Activated CD8-positive, alpha-beta memory T cell treated with anti-CD3 and anti-CD28 coated beads for 48 hours (primary cell): Measurements from ENCODE around the gene DHRS13.
"Not testable (repeated sequence)": the region's sequence is repeated elsewhere in the genome, so short reads cannot be mapped to it uniquely, and the experiment has no call there.

Experiments used
- DNase-seq, 3 experiments: peaks; one replicate each; pipeline ENCODE4 v3.0.0-alpha.2; 2020; ENCODE audit warnings: low read depth in 2 of 3, low spot score in 2 of 3

The DHRS13 gene

GRCh38 chr17:28885363-28885762, 17.5 kb downstream of the DHRS13 start:
- DNase-seq: no peak

DNA sequence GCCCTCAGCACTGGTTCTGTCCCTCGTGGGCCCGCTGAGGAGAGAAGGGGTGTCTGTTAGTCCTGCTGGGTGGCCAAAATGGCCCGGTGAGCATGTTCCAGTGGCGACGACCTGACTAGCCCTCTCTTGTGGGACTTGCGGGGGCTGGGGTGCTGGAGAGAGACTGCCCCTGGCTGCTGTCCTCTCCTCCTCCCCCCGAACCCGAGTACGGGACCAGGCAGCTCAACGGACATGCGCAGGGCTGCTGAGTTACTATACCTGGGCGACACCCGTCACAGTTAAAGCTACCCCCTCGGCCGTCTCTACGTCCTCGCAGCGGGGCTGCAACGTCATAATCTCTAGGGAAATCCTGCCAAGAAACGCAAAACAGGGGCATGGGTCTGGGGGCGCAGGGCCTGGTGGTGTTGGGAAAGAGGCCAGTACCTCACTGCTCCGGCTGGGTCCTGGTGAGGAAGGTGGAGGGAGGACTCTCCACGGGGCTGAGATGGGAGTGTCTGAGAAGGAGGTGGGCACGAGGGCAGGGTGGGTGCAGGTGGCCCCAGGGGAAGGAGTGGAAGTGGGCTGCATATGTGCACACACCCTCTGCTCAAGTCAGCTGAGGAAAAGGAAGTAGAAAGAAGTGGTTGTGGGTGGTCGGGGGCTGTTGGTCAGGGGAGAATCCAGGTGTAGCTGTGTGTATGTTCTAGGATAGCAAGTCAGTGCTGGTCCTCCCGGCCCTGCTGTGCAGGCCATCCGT, 18.7 kb downstream of the DHRS13 start:
- DNase-seq: no peak

- DNase-seq: no peak
These were observed 20.6 kb downstream of the DHRS13 start for GRCh38 chr17:28882154-28882895.

GRCh38 chr17:28881533-28882056, 21.3 kb downstream of the DHRS13 start:
- DNase-seq: no peak

DNA sequence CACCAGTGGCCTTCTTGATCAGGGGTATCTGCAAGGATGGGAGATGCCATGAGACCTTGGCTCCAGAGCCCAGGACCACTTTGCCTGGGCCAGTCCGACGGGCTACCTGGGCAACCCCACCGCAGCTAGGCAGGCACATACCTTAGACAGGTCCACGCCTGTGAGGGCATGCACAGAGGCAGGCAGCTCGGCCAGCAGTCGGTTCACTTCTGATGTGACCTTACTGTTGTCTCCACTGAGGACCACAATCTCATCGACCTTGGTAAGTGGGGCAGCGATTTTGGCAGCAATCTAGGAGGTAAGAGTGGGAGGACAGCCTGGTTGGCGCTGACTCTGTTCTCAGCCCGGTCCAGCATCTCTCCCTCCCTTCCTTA, 22.3 kb downstream of the DHRS13 start:
- no peak for DNase-seq

GRCh38 chr17:28879886-28880571, 22.9 kb downstream of the DHRS13 start:
- no peak for DNase-seq

- no peak for DNase-seq
These were observed 23.9 kb downstream of the DHRS13 start for GRCh38 chr17:28878981-28879380.

DNA sequence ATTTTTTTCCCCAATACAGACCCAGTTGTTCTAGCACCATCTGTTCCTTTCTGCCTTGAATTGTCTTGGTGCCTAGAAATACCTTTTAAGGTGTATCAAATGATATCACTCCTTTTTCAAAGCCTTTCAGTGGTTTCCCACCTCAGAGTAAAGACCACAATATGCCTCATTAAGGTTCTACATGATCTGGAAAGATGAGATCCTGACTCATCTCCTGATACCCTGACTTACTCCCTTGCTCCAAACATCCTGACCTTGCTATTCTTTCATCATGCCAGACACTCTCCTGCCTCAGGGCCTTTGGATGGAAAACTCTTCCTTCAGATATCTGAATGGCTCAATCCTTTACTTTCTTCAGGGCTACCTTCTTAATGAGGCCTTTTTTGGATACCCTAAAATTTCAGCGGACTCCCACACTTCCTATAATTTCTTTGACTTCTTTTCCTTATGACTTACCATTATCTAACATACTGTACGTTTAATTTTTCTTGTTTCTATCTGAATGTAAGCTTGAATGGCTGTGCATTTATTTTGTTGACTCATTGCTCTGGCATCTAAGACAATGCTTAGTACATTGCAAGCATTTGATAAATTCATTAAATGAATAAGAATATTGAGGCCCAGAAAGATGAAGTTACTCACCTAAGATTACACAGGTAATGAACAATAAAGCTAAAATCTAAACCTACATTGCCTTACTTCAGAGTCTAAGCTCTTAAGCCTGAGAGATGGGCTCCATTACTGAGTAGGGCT, 24.5 kb downstream of the DHRS13 start:
- DNase-seq: no peak

DNA sequence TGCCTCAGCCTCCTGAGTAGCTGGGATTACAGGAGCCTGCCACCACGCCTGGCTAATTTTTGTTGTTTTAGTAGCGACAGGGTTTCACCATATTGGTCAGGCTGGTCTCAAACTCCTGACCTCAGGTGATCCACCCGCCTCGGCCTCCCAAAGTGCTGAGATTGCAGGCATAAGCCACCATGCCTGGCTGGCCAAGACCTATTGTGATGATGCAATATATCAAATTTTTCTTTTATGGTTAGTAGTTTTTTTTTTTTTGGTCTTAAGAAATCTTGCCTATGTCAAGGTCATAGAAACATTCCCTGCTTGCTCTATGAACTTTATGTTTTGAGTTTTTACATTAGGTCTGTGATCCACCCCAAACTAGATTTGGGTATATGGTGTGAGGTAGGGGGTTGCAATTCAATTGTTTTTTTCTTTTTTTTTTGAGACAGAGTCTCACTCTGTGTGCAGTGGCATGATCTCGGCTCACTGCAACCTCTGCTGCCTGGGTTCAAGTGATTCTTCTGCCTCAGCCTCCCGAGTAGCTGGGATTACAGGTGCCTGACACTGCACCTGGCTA, 25.6 kb downstream of the DHRS13 start:
- DNase-seq: not testable (repeated sequence)

DNA sequence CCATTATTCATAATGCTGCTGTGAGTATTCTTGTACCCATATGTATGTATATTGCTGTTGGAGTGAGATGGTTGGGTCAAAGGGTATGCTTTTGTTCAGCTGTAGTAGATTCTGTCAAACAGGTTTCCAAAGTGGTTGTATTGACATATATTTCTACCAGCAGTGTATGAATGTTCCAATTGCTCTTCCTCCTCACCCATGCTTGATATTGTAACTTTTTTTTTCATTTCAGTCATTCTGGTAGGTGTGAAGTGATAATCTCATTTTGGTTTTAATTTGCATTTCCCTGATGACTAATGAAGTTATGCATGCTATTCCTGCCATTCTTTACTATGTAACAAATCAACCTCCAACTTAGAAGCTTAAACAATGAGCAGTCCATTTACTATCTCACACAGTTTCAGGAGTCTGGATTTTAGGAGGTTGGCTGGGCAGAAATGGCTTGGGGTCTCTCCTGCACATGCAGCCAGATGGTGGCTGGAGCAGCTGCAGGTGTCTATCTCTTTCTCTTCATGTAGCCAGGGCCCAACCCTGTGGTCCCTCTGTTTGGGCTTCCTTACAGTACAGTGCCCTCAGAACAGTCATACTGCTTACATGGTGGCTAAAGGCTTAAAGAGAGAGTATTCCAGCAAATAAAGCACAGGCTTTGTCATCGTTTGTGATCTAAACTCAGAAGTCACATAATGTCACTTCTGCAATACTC, 26.9 kb downstream of the DHRS13 start:
- DNase-seq: no peak

- no peak for DNase-seq
These were observed 28.1 kb downstream of the DHRS13 start for GRCh38 chr17:28874750-28875149.

- no peak for DNase-seq
These were observed 29.0 kb downstream of the DHRS13 start for GRCh38 chr17:28873839-28874238.

- DNase-seq: no peak
These were observed 31.8 kb downstream of the DHRS13 start for GRCh38 chr17:28871056-28871579.

DNA sequence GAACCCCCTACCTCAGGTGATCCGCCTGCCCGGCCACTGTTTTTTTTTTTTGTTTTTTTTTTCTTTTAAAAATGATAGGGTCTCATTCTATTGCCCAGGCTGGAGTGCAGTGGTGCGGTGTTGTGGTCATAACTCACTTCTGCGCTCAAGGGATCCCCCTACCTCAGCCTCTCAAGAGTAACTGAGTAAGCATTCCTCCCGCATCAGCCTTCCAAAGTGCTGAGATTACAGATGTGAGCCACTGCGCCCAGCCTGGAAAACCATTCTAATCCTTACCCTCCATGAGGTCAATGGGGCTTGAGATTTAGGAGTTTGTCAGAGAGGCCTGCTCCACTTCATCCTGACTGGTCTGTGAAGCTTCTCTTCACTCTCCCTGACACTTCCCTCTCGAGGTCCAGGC, 35.6 kb downstream of the DHRS13 start:
- no peak for DNase-seq

- no peak for DNase-seq
These were observed 36.7 kb downstream of the DHRS13 start for GRCh38 chr17:28865946-28866752.

DNA sequence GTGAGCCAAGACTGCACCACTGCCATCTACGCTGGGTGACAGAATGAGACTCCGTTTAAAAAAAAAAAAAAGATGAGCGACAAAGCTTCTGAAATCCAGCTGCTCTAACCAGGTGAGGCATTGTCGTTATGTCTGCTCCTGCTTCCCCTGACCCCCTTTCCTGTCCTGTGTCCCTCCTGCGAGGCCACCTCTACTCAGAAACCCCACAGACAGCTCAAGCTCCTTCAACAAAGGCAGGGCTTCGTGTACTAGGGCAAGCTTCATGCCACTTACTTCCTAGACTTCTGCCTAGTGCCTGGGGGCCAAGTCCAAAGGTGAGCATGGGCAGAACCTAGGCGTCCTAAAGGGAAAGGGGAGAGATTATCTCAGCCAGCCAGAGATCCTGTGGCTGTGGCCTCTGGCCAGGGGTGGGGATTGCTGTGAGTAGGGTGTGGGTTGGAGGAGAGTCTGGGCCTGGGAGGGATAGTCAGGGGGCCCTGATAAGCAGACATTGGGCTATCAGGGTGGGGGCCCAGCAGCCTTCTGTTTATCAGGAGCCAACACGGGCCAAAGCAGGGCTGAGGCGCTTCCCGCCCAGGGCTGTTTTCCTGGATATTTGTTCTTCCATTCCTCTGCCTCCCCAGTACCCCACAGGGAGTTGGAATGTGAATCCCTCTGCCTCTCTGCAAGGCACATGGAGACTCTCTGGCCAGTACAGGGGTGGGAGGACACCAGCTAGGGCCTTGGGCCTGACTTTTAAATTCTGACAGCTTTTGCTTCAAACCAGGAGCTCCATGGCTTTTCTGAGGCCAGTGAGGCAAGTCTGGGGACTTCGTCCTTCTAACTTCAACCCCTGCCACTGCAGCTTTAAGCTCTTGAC, 37.7 kb downstream of the DHRS13 start:
- no peak for DNase-seq

GRCh38 chr17:28863953-28864352, 38.9 kb downstream of the DHRS13 start:
- no peak for DNase-seq

- DNase-seq: no peak
These were observed 40.3 kb downstream of the DHRS13 start for GRCh38 chr17:28862561-28862960.
